Fibroblast of lung (primary cell): Measurements from ENCODE around the gene CEP72. TPM values are rescaled to one million over a fixed set of nuclear protein-coding genes. Genes with fewer than 3 reads are reported as not detected.

Experiments used
- polyA plus RNA-seq, 2 donors: library from polyadenylated mRNA; depleted of rRNA in 1 of 2; stranded (reverse) in 1 of 2; unstranded in 1 of 2; fragments of >200 nt; gene quantifications; 2 replicates each; pipeline ENCODE4 v1.2.1, GENCODE V29; 2011 to 2012; ENCODE audit warnings: missing spikeins in 1 of 2
- total RNA-seq: library from RNA; depleted of rRNA; stranded (reverse); fragments of >200 nt; gene quantifications from 2 replicates; pipeline ENCODE4 v1.2.1, GENCODE V29; 2014

The CEP72 gene
- total and polyA plus RNA-seq, 2 donors (not counting 1 experiment from before 2014, with no cell fraction given), result 0.92 to 2.5 TPM

Other genes starting within 250 kb of the CEP72 start
- gene EXOC3, start 169.2 kb upstream of the CEP72 start, total RNA-seq, result 34.5 and 36.5 TPM in 2 replicates
- gene EXOC3, start 169.2 kb upstream of the CEP72 start, polyA plus RNA-seq, result 19.9 and 24.3 TPM in 2 replicates
- gene SLC9A3, start 87.9 kb upstream of the CEP72 start, total RNA-seq, result 0.50 and 0.51 TPM in 2 replicates
- gene SLC9A3, start 87.9 kb upstream of the CEP72 start, polyA plus RNA-seq, result 0.78 and 0.84 TPM in 2 replicates
- 0.17 and 0.26 TPM in 2 replicates for gene TPPP, start 81.0 kb downstream of the CEP72 start, total RNA-seq
- 0.06 and 0.11 TPM in 2 replicates for gene TPPP, start 81.0 kb downstream of the CEP72 start, polyA plus RNA-seq
- under 0.01 TPM in 2 replicates for gene ZDHHC11B, start 172.4 kb downstream of the CEP72 start, total RNA-seq
- gene ZDHHC11B, start 172.4 kb downstream of the CEP72 start, polyA plus RNA-seq, result not detected in 2 replicates
- gene ZDHHC11, start 238.6 kb downstream of the CEP72 start, total RNA-seq, result 2.5 and 2.6 TPM in 2 replicates
- 0.23 and 0.25 TPM in 2 replicates for gene ZDHHC11, start 238.6 kb downstream of the CEP72 start, polyA plus RNA-seq